GM12892 (cell line): ENCODE measurements around the gene SAMD4A.

Experiments used
- POLR2A ChIP-seq: IDR thresholded peaks from 2 replicates; pipeline ENCODE4 v1.6.1; 2011; ENCODE audit warnings: low read depth, low read length, control low read depth
- POLR2AphosphoS5 ChIP-seq: IDR thresholded peaks from 2 replicates; pipeline ENCODE4 v1.6.1; 2011; ENCODE audit warnings: low read depth, low read length, control low read depth

DNA sequence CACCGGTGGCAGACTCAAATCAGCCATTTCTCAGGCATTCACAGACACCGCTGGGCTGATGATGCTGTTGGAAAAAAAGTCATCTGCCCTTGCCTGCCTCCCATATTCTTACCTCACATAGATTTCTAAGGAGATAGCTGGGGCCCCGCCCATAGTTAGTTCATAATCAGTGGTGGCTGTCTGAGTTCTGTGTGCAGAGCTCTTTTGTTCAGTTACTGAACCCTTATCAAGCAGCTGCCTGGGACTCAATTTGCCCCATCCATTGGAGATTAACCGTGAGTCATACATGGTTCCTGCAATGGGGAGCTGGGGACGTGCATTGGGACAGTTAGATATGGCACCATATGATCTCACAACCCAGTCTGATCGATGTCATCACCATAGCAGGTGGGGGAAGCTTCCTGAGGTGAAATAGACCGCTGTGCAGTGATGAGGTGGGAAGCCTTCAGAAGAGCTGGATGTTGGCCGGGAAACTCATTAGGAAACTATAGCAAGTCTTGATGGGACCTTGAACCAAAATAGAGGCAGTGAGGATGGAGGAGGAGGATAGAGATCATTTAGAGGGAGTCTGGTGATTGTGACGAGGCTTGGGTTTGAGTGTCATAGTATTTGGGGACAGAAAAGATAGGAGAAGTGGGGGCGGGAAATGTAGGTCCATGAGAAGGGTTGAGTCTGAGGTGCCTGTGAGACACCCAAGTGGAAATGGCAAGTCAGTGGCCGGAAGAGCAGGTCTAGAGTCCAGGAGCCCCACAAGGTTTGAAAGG, 187.9 kb downstream of the SAMD4A start:
- TF ChIP-seq POLR2AphosphoS5 (no peak), POLR2A (no peak)
